ENCODE data around the gene TTN.

DNA sequence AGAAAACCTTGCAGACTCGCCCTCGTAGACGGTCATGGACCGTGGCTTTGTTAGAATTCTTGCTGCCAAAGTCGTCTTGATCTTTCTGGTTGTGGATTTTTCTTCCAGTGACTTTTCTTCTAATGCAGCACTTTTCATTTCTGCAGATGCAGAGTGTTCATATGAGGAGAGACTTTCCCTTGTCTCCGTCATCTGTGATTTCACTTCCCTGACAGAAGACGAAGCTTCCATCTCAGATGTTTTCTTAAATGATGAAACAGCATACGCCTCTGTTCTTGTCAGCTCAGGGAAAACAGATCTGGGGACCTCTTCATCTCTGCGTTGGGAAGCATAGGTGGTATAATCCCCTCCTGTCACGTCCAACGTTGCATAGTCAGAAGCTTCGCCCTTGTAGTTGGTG is 276.1 kb downstream of the TTN start:
- TF ChIP-seq POLR2A (IDR thresholded peaks at IDR 0.05), result no peak
- TF ChIP-seq, protein P1, sequence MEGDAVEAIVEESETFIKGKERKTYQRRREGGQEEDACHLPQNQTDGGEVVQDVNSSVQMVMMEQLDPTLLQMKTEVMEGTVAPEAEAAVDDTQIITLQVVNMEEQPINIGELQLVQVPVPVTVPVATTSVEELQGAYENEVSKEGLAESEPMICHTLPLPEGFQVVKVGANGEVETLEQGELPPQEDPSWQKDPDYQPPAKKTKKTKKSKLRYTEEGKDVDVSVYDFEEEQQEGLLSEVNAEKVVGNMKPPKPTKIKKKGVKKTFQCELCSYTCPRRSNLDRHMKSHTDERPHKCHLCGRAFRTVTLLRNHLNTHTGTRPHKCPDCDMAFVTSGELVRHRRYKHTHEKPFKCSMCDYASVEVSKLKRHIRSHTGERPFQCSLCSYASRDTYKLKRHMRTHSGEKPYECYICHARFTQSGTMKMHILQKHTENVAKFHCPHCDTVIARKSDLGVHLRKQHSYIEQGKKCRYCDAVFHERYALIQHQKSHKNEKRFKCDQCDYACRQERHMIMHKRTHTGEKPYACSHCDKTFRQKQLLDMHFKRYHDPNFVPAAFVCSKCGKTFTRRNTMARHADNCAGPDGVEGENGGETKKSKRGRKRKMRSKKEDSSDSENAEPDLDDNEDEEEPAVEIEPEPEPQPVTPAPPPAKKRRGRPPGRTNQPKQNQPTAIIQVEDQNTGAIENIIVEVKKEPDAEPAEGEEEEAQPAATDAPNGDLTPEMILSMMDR (IDR thresholded peaks at IDR 0.05), result no peak
